HL-60 (cell line): Measurements from ENCODE around the gene DUS4L.

Source experiments
- DNase-seq, 2 experiments: peaks; one replicate each; pipeline ENCODE4 v3.0.0-alpha.2; 2010 to 2020; ENCODE audit warnings: low read depth in 1 of 2, low spot score in 1 of 2
- H3K27ac ChIP-seq: fragments of 250-450 bp; sonication (Bioruptor Pico); replicated peaks from 2 replicates; pipeline ENCODE4 v1.5.1; 2020; ENCODE audit warnings: mild to moderate bottlenecking, moderate library complexity
- H3K27me3 ChIP-seq: fragments of 250-450 bp; sonication (Bioruptor Pico); 2 replicates; pipeline ENCODE4 v1.5.1; 2021; ENCODE audit warnings: mild to moderate bottlenecking, moderate library complexity; ENCODE audit not compliant: insufficient read depth, poor library complexity, severe bottlenecking
- H3K4me3 ChIP-seq: replicated peaks from 2 replicates; pipeline ENCODE4 v1.5.1; 2011; ENCODE audit warnings: mild to moderate bottlenecking, control low read depth, low read length; ENCODE audit not compliant: insufficient read depth
- GABPA ChIP-seq: IDR thresholded peaks from 2 replicates; pipeline ENCODE4 v1.6.1; 2012; ENCODE audit warnings: low read depth
- POLR2AphosphoS5 ChIP-seq: IDR thresholded peaks from 2 replicates; pipeline ENCODE4 v1.6.1; 2012; ENCODE audit warnings: low read depth
- SPI1 ChIP-seq: IDR thresholded peaks from 2 replicates; pipeline ENCODE4 v1.6.1; 2012; ENCODE audit warnings: low read depth, mild to moderate bottlenecking, borderline replicate concordance
- TF ChIP-seq, protein P1 (sequence below): IDR thresholded peaks from 2 replicates; pipeline ENCODE4 v1.6.1; 2012; ENCODE audit warnings: low read depth; ENCODE audit not compliant: insufficient replicate concordance
- TF ChIP-seq, protein P2 (sequence below): IDR thresholded peaks from one replicate; pipeline ENCODE4 v1.5.1; 2011; ENCODE audit warnings: low read length, control low read depth, inconsistent platforms; ENCODE audit not compliant: insufficient read depth

DUS4L gene

DNA sequence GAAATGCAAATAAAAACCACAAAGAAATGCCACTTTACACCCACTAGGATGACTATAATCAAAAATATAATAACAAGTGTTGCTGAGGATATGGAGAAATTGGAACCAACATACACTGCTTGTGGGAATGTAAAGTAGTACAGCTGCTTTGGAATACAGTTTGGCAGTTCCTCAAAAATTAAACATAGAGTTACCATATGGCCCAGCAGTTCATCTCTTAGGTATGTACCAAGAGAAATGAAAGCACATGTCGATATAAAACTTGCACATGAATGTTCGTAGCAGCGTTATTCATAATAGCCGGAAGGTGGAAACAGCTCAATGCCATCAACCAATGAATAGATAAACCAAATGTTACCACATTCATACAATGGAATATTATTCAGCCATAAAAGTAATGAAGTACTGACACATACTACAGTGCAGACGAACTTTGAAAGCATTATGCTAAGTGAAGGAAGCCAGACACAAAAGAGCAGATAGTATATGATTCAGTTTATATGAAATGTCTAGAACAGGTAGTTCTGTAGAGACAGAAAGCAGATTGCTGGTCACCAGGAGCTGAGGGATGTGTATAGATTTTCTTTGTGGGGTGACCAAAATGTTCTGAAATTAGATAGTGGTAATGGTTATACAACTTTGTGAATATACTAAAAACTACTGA is 28.7 kb downstream of the DUS4L start:
- peak; percentile 26; the same call in 1 of the 2 replicates for TF ChIP-seq SPI1
- no peak for TF ChIP-seq POLR2AphosphoS5
- TF ChIP-seq, protein P1, sequence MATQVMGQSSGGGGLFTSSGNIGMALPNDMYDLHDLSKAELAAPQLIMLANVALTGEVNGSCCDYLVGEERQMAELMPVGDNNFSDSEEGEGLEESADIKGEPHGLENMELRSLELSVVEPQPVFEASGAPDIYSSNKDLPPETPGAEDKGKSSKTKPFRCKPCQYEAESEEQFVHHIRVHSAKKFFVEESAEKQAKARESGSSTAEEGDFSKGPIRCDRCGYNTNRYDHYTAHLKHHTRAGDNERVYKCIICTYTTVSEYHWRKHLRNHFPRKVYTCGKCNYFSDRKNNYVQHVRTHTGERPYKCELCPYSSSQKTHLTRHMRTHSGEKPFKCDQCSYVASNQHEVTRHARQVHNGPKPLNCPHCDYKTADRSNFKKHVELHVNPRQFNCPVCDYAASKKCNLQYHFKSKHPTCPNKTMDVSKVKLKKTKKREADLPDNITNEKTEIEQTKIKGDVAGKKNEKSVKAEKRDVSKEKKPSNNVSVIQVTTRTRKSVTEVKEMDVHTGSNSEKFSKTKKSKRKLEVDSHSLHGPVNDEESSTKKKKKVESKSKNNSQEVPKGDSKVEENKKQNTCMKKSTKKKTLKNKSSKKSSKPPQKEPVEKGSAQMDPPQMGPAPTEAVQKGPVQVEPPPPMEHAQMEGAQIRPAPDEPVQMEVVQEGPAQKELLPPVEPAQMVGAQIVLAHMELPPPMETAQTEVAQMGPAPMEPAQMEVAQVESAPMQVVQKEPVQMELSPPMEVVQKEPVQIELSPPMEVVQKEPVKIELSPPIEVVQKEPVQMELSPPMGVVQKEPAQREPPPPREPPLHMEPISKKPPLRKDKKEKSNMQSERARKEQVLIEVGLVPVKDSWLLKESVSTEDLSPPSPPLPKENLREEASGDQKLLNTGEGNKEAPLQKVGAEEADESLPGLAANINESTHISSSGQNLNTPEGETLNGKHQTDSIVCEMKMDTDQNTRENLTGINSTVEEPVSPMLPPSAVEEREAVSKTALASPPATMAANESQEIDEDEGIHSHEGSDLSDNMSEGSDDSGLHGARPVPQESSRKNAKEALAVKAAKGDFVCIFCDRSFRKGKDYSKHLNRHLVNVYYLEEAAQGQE = no peak
- TF ChIP-seq, protein P2, sequence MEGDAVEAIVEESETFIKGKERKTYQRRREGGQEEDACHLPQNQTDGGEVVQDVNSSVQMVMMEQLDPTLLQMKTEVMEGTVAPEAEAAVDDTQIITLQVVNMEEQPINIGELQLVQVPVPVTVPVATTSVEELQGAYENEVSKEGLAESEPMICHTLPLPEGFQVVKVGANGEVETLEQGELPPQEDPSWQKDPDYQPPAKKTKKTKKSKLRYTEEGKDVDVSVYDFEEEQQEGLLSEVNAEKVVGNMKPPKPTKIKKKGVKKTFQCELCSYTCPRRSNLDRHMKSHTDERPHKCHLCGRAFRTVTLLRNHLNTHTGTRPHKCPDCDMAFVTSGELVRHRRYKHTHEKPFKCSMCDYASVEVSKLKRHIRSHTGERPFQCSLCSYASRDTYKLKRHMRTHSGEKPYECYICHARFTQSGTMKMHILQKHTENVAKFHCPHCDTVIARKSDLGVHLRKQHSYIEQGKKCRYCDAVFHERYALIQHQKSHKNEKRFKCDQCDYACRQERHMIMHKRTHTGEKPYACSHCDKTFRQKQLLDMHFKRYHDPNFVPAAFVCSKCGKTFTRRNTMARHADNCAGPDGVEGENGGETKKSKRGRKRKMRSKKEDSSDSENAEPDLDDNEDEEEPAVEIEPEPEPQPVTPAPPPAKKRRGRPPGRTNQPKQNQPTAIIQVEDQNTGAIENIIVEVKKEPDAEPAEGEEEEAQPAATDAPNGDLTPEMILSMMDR = no peak
- Histone ChIP-seq H3K27ac (no peak overlapping the region), H3K4me3 (no peak overlapping the region), H3K27me3 (no peaks in the 10 kb centered on the region)
- DNase-seq = no peak

DNA sequence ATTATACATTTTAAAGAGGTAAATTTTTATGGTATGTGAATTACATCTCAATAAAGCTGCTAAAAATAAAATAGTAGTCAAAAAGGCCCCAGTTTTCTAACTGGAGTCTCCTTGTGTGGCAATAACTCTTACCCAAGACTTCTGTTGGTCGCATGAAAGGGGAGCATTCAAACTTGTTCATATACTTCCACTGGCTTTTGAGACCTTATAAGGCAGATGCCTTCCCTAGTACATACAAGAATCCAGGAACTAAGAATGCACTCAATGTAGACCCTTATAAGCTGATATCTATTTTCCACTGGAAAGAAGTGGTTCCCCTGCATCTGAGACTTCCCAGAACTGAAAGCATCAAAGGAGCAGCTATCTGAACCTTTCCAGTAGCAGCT is 29.2 kb downstream of the DUS4L start:
- peak in 1 of 2 experiments; percentile 21 for DNase-seq
- H3K4me3 ChIP-seq = no peak overlapping the region
- no peaks in the 10 kb centered on the region for H3K27me3 ChIP-seq
- TF ChIP-seq, protein P2 = no peak
- TF ChIP-seq SPI1 (no peak), POLR2AphosphoS5 (no peak), GABPA (no peak)
- TF ChIP-seq, protein P1 = no peak
- no peak overlapping the region for H3K27ac ChIP-seq

DNA sequence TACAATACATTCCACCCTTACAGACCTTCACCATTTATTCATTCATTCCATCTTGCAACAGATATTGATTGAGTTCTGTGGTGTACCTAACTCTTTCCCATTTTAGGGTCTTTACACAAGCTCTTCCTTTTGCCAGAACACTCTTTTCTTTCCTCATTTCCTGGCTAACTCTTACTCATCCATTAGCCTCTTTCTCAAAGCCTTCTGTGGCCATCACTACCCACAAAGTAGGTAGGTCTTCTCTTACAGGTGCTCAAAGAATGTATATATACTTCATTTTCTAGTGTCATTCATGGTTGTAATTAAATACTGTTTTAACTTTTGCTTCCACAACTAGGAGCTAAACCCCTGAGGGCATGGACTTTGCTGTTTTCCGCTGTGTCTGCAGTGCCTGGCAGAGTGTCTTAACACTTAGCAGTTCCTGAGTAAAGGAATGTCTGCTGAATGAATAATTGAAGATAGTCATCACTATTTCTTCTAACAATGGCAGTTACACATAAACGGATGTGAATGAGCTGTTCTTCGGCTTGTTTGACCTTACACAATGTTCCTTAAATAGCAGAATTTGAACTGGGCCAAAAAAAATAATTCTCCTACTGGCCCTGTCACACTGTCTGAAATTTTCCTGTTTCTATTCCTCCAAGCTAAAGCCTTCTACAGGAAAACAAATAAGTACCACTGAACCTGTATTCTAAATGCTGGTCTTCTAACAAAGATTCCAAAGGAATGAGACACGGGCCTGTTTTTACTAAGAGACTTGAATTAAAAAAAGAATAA is 31.4 kb downstream of the DUS4L start:
- Histone ChIP-seq H3K4me3 (no peak overlapping the region), H3K27me3 (no peaks in the 10 kb centered on the region), H3K27ac (no peak overlapping the region)
- no peak for TF ChIP-seq SPI1
- no peak for DNase-seq

- no peak overlapping the region for H3K27ac ChIP-seq
- TF ChIP-seq GABPA (no peak), POLR2AphosphoS5 (no peak), SPI1 (no peak)
- TF ChIP-seq, protein P2 = no peak
- TF ChIP-seq, protein P1 = no peak
- no peak for DNase-seq
These were observed 33.3 kb downstream of the DUS4L start for GRCh38 chr7:107596881-107597581.

More at GRCh38 chr7:107596881-107597581, 33.3 kb downstream of the DUS4L start:
- Histone ChIP-seq H3K4me3 (no peak overlapping the region), H3K27me3 (no peaks in the 10 kb centered on the region)
